GM23338 (cell line): ENCODE results near the gene RTN3.

ENCODE experiments used
- CREB1 ChIP-seq: fragments of 250-450 bp; sonication (Bioruptor Pico); IDR thresholded peaks from 2 replicates; pipeline ENCODE4 v1.5.0; 2020; ENCODE audit warnings: low read depth, mild to moderate bottlenecking, moderate library complexity
- JUNB ChIP-seq: IDR thresholded peaks from one replicate; pipeline ENCODE4 v1.6.1; 2016; ENCODE audit warnings: antibody characterized with exemption; ENCODE audit not compliant: unreplicated experiment
- NANOG ChIP-seq: IDR thresholded peaks from 2 replicates; pipeline ENCODE4 v1.6.1; 2016; ENCODE audit warnings: antibody characterized with exemption, borderline replicate concordance
- TF ChIP-seq, protein P1 (sequence below), 2 experiments: fragments of 200-600 bp in 1 of 2; sonication (generic) in 1 of 2; conservative IDR thresholded peaks; 2 replicates each; pipeline versions ENCODE4 v1.5.1 to v1.6.1; 2016 to 2017; ENCODE audit warnings: antibody characterized with exemption in 2 of 2, low read depth in 2 of 2, mild to moderate bottlenecking in 2 of 2, moderate library complexity in 1 of 2

DNA sequence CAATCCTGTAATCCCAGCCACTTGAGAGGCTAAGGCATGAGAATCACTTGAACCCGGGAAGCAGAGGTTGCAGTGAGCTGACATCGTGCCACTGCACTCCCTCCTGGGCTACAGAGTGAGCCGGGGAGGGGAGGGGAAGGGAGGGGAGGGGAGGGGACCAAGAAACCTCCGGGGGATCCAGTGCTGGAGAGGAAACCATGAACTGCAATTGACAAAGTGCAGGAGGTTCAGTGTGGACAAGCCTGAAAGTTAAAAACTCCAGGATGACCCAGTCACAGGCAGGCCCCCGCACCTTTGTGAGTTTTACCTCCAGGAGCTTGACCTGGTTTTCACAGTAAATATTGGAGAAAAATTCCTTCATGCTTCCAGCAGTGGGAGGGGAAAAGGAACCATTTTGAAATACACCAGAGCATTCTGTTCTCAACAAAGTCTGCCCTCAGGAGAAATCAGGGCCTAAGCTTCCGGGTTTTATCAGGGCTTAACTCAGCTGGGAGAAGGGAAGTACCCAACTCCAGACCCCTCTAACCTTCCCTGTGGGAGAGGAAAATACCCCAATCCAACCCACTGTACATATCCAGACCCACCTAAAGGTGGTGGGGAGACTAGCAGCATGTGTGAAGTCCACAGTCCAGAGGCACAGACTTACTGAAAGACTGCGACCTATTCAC is 102.8 kb downstream of the RTN3 start:
- TF ChIP-seq, protein P1, sequence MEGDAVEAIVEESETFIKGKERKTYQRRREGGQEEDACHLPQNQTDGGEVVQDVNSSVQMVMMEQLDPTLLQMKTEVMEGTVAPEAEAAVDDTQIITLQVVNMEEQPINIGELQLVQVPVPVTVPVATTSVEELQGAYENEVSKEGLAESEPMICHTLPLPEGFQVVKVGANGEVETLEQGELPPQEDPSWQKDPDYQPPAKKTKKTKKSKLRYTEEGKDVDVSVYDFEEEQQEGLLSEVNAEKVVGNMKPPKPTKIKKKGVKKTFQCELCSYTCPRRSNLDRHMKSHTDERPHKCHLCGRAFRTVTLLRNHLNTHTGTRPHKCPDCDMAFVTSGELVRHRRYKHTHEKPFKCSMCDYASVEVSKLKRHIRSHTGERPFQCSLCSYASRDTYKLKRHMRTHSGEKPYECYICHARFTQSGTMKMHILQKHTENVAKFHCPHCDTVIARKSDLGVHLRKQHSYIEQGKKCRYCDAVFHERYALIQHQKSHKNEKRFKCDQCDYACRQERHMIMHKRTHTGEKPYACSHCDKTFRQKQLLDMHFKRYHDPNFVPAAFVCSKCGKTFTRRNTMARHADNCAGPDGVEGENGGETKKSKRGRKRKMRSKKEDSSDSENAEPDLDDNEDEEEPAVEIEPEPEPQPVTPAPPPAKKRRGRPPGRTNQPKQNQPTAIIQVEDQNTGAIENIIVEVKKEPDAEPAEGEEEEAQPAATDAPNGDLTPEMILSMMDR (conservative IDR thresholded peaks at IDR 0.05; ENCODE audit: low read depth in 2 of 2) = no peak
- TF ChIP-seq CREB1 (CRISPR knock-in tag) (no peak), NANOG (no peak), JUNB (no peak)
